Measurements from ENCODE around the gene ZNF19. TPM values are rescaled to one million over a fixed set of nuclear protein-coding genes. Genes with fewer than 3 reads are reported as not detected.
A peak's percentile ranks its signal among the peaks of the same experiment; 100 is the strongest.
"Not testable (repeated sequence)": the region's sequence is repeated elsewhere in the genome, so short reads cannot be mapped to it uniquely, and the experiment has no call there.

ZNF19 gene
- total RNA-seq (ENCODE audit: insufficient read depth, low replicate concordance): 19.3 TPM

GRCh38 chr16:71489122-71489521 lies at the start of gene ZNF19:
Gene ZNF19 (minus strand): TSS chr16:71489324. CDS start chr16:71482114, 7,210 bp downstream.
- DNase-seq (ENCODE audit: low spot score): no peak

- peak; percentile 20 for DNase-seq (ENCODE audit: low spot score)
Measured at GRCh38 chr16:71537643-71538042, 48.5 kb upstream of the ZNF19 start.

GRCh38 chr16:71536752-71537499 lies 47.8 kb upstream of the ZNF19 start:
- no peak for DNase-seq (ENCODE audit: low spot score)

DNA sequence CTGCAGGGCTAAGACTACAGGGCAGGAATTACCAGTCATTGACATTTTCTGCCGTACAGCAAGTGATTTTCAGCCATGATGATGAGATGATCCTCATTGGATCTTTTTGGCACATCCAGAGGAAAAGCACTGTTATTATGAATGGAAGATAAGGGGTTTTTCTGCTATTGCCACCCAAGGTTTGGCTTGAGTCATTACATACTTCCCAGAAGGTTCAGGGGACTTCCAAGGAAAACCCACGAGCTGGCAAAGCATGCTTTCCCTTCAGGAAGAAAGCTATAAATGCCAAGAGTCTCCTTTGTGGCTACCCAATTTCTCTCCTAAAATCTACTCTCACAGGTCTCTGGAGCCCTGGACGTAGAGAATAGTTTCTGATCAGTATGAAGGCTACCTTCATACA lies 43.2 kb upstream of the ZNF19 start:
- no peak for DNase-seq (ENCODE audit: low spot score)

- no peak for DNase-seq (ENCODE audit: low spot score)
Measured at GRCh38 chr16:71528863-71529262, 39.7 kb upstream of the ZNF19 start.

DNA sequence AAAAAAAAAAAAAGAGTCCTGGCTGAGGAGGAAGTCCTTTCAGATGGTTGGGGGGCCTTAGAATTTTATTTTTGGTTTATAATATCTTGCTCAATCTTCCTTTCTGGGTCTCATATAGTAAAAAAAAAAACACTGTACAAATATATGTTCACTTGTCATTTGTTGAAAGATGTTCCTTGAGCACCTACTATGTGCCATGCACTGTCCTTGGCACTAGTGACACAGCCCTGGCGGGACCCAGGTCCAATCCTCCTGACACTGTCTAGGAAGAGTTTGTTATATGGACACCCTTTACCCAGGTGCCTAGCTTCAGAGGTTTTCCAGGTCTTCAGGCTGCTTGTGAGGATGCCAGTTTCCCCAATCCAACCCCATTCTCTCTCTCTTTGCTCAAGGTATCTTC lies 39.1 kb upstream of the ZNF19 start:
- no peak for DNase-seq (ENCODE audit: low spot score)

- DNase-seq (ENCODE audit: low spot score): peak; percentile 43
Measured at GRCh38 chr16:71526111-71526631, 37.0 kb upstream of the ZNF19 start, which contains the start of gene CHST4. Gene CHST4 (plus strand): TSS chr16:71526426. CDS start chr16:71536678, 10,252 bp downstream.

- DNase-seq (ENCODE audit: low spot score): no peak
Measured at GRCh38 chr16:71524566-71525553, 35.7 kb upstream of the ZNF19 start.

GRCh38 chr16:71520550-71520949 lies 31.4 kb upstream of the ZNF19 start:
- no peak for DNase-seq (ENCODE audit: low spot score)

DNA sequence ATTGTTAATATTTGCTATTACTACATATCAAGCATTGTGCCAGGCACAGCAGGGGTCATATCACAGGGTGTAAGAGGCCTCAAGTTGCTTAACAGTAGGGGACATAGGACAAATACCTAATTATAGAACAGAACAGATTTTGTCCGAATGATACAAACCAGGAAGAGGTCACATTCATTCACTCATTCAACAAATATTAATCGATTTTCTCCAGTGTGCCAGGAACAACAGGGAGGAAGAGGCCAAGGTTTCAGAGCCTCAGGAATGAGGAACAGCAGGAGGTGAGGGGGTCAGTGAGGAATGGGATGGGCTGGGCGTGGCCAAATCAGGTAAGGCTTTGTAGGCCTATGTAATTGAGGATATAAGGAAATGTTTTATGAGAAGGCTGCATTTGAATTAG lies 25.9 kb upstream of the ZNF19 start:
- no peak for DNase-seq (ENCODE audit: low spot score)

- DNase-seq (ENCODE audit: low spot score): no peak
Measured at GRCh38 chr16:71514476-71514875, 25.4 kb upstream of the ZNF19 start.

DNA sequence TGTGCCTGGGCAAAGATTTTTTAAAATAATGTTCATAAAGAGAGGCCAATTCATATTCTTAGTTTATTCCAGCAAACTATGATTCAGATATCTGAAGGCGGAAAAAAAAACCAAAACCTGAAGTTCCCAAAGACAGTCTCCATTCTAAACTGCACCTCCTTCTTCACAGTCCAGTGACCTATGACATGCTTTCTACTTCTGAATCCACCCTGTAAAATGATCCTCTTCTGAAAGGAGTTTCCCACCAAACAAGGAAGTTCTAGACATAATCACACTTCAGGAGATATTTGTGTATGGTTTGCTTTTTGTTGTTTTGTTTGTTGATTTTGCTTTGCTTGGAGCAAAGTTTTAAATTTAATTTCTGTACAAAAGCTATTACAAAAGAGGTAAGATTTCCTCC lies 24.2 kb upstream of the ZNF19 start:
- DNase-seq (ENCODE audit: low spot score): no peak

DNA sequence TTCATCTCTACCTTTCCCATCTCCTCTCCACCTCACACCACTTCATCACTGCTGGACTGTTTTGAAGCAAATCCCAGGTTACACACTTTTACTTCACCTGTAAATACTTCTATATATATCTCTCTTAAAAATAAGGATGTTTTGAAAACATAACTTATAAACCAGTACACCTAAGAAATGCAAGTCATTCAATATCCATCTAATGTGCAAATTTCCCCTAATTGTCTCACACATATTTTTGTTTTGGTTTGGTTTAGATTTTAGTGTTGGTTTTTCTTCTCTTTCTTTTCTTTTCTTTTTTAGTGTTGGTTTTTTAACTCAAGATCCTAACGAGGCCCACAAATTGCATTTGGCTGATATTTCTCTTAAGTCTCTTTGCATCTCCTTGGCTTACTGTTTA lies 17.9 kb upstream of the ZNF19 start:
- no peak for DNase-seq (ENCODE audit: low spot score)

GRCh38 chr16:71504901-71505300 lies 15.8 kb upstream of the ZNF19 start:
- no peak for DNase-seq (ENCODE audit: low spot score)

DNA sequence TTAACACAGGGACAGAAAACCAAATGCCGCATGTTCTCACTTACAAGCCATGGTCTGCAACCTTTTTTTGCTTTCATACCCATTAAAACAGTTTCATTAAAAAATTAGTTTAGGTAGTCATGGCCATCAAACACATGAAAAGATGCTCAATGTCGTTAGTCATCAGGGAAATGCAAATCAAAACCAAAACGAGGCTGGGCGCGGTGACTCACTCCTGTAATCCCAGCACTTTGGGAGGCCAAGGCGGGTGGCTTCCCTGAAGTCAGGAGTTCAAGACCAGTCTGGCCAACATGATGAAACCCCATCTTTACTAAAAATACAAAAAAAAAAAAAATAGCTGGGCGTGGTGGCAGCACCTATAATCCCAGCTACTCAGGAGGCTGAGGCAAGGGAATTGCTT lies 14.9 kb upstream of the ZNF19 start:
- DNase-seq (ENCODE audit: low spot score): not testable (repeated sequence)

DNA sequence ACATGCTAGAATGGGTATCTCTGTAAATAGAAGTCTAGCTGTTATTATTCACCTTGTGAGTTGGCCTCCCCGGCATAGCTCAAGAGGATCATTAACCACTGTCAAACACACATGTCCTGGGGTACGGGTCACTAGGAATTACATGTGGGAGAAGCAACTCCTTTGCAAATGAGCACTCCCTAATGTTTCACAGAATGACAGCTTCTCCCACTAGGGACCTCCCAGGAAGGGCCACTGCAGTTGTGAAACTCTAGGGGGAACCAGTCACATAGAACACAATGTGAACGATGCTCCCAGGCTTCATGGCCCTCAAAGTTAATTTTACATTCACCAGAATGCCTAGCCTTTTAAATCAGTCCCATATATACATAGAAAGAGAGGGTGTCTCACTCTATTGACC lies 12.4 kb upstream of the ZNF19 start:
- DNase-seq (ENCODE audit: low spot score): no peak

DNA sequence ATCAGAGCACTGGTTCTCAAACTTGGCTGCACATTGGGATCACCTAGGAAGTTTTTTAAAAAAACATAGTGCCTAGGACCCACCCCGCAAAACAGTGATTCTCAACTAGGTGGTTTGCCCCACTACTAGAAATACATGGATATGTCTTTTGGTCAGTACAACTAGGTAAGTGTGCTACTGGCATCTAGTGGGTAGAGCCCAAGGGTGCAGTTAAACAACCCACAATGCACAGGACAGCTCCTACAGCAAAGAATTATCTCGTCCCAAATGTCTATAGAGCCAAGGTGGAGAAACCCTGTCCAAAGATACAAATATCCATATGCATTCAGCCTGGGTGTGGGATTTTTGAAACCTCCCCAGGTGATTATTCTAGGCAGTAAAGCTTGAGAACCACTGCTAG lies 11.8 kb upstream of the ZNF19 start:
- no peak for DNase-seq (ENCODE audit: low spot score)

DNA sequence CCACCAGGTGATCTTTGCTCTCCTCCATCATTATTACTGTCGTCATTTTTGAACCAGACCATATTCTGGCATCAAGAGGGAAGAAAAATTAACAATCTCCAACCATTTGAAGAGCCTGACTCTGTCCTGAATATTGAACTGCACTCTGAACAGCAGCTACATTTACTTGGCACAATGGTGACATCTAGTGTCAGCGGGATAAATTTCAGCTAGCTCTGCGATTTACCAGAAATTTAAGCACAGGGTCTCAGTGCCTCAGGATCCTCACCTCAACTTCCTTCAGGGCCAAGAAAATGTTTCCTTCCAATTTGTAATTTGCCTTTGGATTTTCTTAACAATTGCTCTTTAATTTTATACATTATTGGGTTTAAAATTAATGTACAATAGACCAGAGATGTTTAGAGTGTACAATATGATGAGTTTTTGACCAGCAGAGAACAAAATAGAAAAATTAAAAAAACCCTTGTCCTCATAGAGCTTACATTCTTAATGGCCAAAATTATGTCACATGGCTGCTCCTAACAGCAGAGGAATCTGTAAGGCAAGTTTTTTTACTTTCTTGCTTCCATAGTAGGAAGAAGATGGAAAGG lies 10.7 kb upstream of the ZNF19 start:
- peak; percentile 62 for DNase-seq (ENCODE audit: low spot score)

DNA sequence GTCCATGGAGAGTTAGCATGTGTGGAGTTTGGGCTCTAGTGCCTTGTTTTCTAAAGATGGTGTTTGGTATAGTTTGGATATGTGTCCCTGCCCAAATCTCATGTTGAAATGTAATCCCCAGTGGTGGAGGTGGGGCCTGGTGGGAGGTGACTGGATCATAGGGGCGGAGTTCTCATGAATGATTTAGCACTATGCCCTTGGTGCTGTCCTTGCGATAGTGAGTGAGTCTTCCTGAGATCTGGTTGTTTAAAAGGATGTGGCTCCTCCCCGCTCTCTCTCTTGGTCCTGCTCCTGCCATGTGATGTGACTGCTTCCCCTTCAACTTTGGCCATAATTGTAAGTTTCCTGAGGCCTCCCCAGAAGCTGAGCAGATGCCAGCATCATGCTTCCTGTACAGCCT lies 8.9 kb upstream of the ZNF19 start:
- DNase-seq (ENCODE audit: low spot score): no peak

- no peak for DNase-seq (ENCODE audit: low spot score)
Measured at GRCh38 chr16:71493213-71493612, 4.1 kb upstream of the ZNF19 start.

DNA sequence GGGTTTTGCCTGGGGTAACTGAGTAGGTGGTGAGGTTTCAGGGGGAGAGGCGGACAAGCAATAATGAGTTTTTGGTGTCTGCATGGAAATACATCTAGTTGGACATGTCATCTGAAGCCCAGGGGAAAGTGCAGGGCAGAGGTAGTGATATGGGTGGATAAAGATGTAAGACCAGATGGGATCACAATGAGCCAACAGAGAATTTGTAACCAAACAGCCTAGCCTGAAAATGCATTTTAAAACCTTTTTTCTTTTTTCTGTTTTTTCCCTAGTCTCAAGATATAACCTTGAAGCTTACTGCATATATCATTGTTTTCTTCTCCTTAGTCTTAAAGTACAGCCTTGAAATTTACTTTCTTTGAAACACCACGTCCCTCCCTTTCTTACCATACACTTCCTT lies 3.7 kb upstream of the ZNF19 start:
- no peak for DNase-seq (ENCODE audit: low spot score)

- no peak for DNase-seq (ENCODE audit: low spot score)
Measured at GRCh38 chr16:71491054-71491453, 1.9 kb upstream of the ZNF19 start.
